Activated CD4-positive, CD25-positive, alpha-beta regulatory T cell treated with anti-CD3 and anti-CD28 coated beads, Interleukin-2, amount 50 U/mL, for 16 hours (primary cell): ENCODE results near the gene GPR137C.

ENCODE experiments used
- DNase-seq: peaks from one replicate; pipeline ENCODE4 v3.0.0-alpha.2; 2020; ENCODE audit warnings: low read depth, low spot score

Gene GPR137C

GRCh38 chr14:52663850-52664249 is 111.2 kb downstream of the GPR137C start:
- no peak for DNase-seq

- no peak for DNase-seq
Observed at GRCh38 chr14:52678591-52678990, 126.0 kb downstream of the GPR137C start.

- DNase-seq = no peak
Observed at GRCh38 chr14:52683985-52684520, 131.4 kb downstream of the GPR137C start.

GRCh38 chr14:52686176-52686575 is 133.5 kb downstream of the GPR137C start:
- DNase-seq = no peak
